H1 (cell line): ENCODE results near the gene TSFM. TPM values are rescaled to one million over a fixed set of nuclear protein-coding genes. Genes with fewer than 3 reads are reported as not detected.

ENCODE experiments used
- POLR2A ChIP-seq, 2 experiments: IDR thresholded peaks; 1 replicate in 1 of 2; 2 replicates in 1 of 2; pipeline ENCODE4 v1.6.1; 2011; ENCODE audit warnings: low read depth in 2 of 2, low read length in 2 of 2, mild to moderate bottlenecking in 2 of 2; ENCODE audit errors: control extremely low read depth in 1 of 2
- RBBP5 ChIP-seq: IDR thresholded peaks from 2 replicates; pipeline ENCODE4 v1.7.1; 2012; ENCODE audit warnings: low read depth, mild to moderate bottlenecking, inconsistent platforms, low read length, moderate library complexity, borderline replicate concordance
- TAF1 ChIP-seq: IDR thresholded peaks from 2 replicates; pipeline ENCODE4 v1.6.1; 2011; ENCODE audit warnings: mild to moderate bottlenecking, low read depth, low read length
- polyA plus RNA-seq, 7 experiments: library from polyadenylated mRNA; depleted of rRNA in 3 of 7; stranded (reverse) in 5 of 7; unstranded in 2 of 7; fragments of >200 nt in 5 of 7; fragments of 200-250 nt in 2 of 7; gene quantifications; 1 replicate in 5 of 7; 2 replicates in 1 of 7; 4 replicates in 1 of 7; pipeline versions ENCODE4 v1.2.1 to v1.2.3, GENCODE V29; 2011 to 2013; ENCODE audit warnings: missing spikeins in 2 of 7, mixed read lengths in 2 of 7
- total RNA-seq: library from RNA; stranded (reverse); fragmentation: NEBNext Ultra II Directional; extraction: Animal tissue kit (Norgen Biotek cat#: 25700); gene quantifications from 2 replicates; pipeline ENCODE4 v1.2.1, GENCODE V29; 2021

Gene TSFM
- total and polyA plus RNA-seq, 2 of the 8 experiments (the other 6 are each of a cell fraction or from before 2014, with no cell fraction given) = 17.4 to 49.8 TPM

DNA sequence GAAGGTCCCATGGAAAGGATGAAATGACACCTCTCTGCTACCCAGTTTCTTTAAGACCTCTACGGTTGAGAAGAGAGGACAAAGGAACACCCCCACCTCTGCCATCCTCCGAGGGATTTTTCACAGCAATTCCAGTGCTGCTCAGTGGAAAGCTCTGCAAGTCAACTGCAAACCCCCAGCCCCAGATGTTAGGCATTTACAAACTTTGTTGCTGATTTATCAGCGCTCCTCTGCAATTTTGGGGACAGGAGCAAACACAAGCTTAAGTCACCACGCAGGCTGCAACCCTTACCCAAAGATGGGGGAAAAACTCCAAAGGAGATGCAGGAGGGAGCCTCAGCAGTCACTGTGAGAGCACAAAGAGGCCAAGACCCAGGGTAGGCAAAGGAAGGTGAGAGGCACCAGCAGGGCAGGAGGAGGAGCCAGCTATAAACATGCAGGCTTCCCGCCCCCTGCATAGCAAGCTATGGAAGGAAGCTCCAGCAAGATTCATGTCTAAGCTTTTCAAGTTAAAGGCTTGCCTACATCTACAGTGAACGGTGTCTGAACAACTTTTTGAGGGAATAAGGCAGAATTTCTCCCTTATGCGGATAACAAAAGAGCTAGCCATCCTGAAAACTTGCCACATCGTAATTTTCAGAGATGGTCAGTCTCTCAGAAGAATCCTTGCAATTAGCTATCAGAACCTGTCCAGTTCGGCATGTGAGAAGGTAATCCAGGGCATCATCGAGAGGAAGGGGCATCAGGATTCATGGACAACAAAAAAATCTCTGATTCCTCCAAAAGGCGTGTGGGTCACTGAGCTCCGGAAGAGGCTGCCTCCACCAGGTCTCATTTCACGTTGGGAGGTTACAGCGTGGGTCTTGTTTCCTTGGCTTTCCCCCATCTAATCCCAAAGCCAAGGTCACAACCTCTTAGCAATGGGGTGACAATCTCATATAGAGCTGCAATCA lies 60.0 kb downstream of the TSFM start (continued):
- peak; percentile 58 for TF ChIP-seq TAF1
- peak in 1 of 2 experiments; percentile 50; a peak in 1 of 3 replicates for TF ChIP-seq POLR2A (IDR thresholded peaks at IDR 0.05; ENCODE audit: control extremely low read depth in 1 of 2, low read depth in 2 of 2, low read length in 2 of 2)
- 0 out of 2 replicates have a peak, but pooled peaks have one; percentile 27 for TF ChIP-seq RBBP5
